Ascending aorta (tissue), 2 donors: ENCODE results near the gene SFMBT2. TPM values are rescaled to one million over a fixed set of nuclear protein-coding genes. Genes with fewer than 3 reads are reported as not detected.

Experiments used
- DNase-seq, 2 donors: peaks; one replicate each; pipeline ENCODE4 v3.0.0-alpha.2; 2019; ENCODE audit warnings: low spot score in 2 of 2
- H3K27ac ChIP-seq, 2 donors: fragments of 200-600 bp; sonication (generic); one replicate each; pipeline ENCODE4 v1.5.1; 2016 to 2017; ENCODE audit warnings: mild to moderate bottlenecking in 1 of 2
- H3K27me3 ChIP-seq: fragments of 200-600 bp; sonication (generic); one replicate; pipeline ENCODE4 v1.5.1; 2017
- H3K36me3 ChIP-seq, 2 donors: fragments of 200-600 bp; sonication (generic); one replicate each; pipeline ENCODE4 v1.5.1; 2016
- H3K4me1 ChIP-seq, 2 donors: fragments of 200-600 bp; sonication (generic); one replicate each; pipeline ENCODE4 v1.5.1; 2016 to 2017; ENCODE audit warnings: mild to moderate bottlenecking in 1 of 2
- H3K4me3 ChIP-seq, 2 donors: fragments of 200-600 bp; sonication (generic); one replicate each; pipeline ENCODE4 v1.5.1; 2016 to 2017; ENCODE audit warnings: mild to moderate bottlenecking in 1 of 2
- H3K9me3 ChIP-seq, 2 donors: fragments of 200-600 bp; sonication (generic); one replicate each; pipeline ENCODE4 v1.5.1; 2016
- intact Hi-C: fragments of 100-400 bp; cut with DNase I; formaldehyde crosslinking; loops from one replicate; pipeline ENCODE4 v1.15.1; 2023
- total RNA-seq: library from RNA; depleted of rRNA; stranded (reverse); fragments of >200 nt; gene quantifications from one replicate; pipeline ENCODE4 v1.1.0, GENCODE V29; 2016
- TF ChIP-seq, protein P1 (sequence below), 3 experiments: fragments of 200-600 bp in 2 of 3; fragments of 450-650 bp in 1 of 3; sonication (generic) in 2 of 3; IDR thresholded peaks; one replicate each; pipeline ENCODE4 v1.5.1; 2016 to 2019; ENCODE audit warnings: antibody characterized with exemption in 3 of 3, mild to moderate bottlenecking in 1 of 3, moderate library complexity in 1 of 3

Gene SFMBT2
- total RNA-seq, 1 donor from 2014 or later: 2.2 TPM

- H3K27me3 ChIP-seq: no peaks in the 10 kb centered on the region
- H3K9me3 ChIP-seq: no peaks in the 10 kb centered on the region
- no peaks in the 10 kb centered on the region for H3K4me1 ChIP-seq
- H3K36me3 ChIP-seq: no peaks in the 10 kb centered on the region
- TF ChIP-seq, protein P1, sequence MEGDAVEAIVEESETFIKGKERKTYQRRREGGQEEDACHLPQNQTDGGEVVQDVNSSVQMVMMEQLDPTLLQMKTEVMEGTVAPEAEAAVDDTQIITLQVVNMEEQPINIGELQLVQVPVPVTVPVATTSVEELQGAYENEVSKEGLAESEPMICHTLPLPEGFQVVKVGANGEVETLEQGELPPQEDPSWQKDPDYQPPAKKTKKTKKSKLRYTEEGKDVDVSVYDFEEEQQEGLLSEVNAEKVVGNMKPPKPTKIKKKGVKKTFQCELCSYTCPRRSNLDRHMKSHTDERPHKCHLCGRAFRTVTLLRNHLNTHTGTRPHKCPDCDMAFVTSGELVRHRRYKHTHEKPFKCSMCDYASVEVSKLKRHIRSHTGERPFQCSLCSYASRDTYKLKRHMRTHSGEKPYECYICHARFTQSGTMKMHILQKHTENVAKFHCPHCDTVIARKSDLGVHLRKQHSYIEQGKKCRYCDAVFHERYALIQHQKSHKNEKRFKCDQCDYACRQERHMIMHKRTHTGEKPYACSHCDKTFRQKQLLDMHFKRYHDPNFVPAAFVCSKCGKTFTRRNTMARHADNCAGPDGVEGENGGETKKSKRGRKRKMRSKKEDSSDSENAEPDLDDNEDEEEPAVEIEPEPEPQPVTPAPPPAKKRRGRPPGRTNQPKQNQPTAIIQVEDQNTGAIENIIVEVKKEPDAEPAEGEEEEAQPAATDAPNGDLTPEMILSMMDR (IDR thresholded peaks at IDR 0.05): no peak
- H3K4me3 ChIP-seq: no peak overlapping the region
- no peak overlapping the region for H3K27ac ChIP-seq
- intact Hi-C loops: no loop called here
- DNase-seq: no peak
These were observed 65.1 kb downstream of the SFMBT2 start for GRCh38 chr10:7345717-7346116.

- TF ChIP-seq, protein P1 (IDR thresholded peaks at IDR 0.05): no peak
- H3K27ac ChIP-seq: no peak overlapping the region
- intact Hi-C loops: no loop called here
- H3K4me1 ChIP-seq: no peaks in the 10 kb centered on the region
- H3K4me3 ChIP-seq: no peak overlapping the region
- H3K36me3 ChIP-seq: no peaks in the 10 kb centered on the region
- no peak for DNase-seq
- H3K9me3 ChIP-seq: no peaks in the 10 kb centered on the region
- H3K27me3 ChIP-seq: no peaks in the 10 kb centered on the region
These were observed 67.8 kb downstream of the SFMBT2 start for GRCh38 chr10:7343040-7343439.

- no peak for DNase-seq
These were observed 70.5 kb downstream of the SFMBT2 start for GRCh38 chr10:7340179-7340874.

GRCh38 chr10:7339510-7339909 lies 71.3 kb downstream of the SFMBT2 start:
- DNase-seq: no peak
- Histone ChIP-seq H3K4me1 (no peaks in the 10 kb centered on the region), H3K27ac (no peak overlapping the region), H3K36me3 (no peaks in the 10 kb centered on the region), H3K27me3 (no peaks in the 10 kb centered on the region), H3K9me3 (no peaks in the 10 kb centered on the region), H3K4me3 (no peak overlapping the region)
- intact Hi-C loops: no loop called here
- TF ChIP-seq, protein P1 (IDR thresholded peaks at IDR 0.05): no peak

More at GRCh38 chr10:7340179-7340874, 70.5 kb downstream of the SFMBT2 start:
- no peaks in the 10 kb centered on the region for H3K36me3 ChIP-seq
- H3K4me3 ChIP-seq: no peak overlapping the region
- no peaks in the 10 kb centered on the region for H3K27me3 ChIP-seq
- TF ChIP-seq, protein P1 (IDR thresholded peaks at IDR 0.05): no peak
- no peak overlapping the region for H3K27ac ChIP-seq
- no peaks in the 10 kb centered on the region for H3K9me3 ChIP-seq
- intact Hi-C loops: no loop called here
- H3K4me1 ChIP-seq: no peaks in the 10 kb centered on the region

DNA sequence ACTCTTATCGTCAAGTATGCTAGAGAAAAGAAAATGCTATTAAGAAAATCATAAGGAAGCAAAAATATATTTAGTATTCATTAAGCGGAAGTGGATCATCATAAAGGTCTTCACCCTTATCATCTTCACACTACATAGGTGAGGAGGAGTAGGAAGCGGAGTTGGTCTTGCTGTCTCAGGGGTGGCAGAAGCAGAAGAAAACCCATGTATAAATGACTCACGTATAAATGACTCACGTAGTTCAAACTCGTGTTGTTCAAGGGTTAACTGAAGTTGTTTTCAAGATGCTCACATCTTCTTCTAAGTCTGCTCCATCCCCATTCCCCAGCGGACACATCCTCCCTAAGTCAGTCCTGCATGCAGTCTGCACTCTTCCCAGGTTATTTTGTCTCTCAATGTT lies 72.4 kb downstream of the SFMBT2 start:
- no peaks in the 10 kb centered on the region for H3K9me3 ChIP-seq
- H3K36me3 ChIP-seq: no peaks in the 10 kb centered on the region
- intact Hi-C loops: no loop called here
- H3K27me3 ChIP-seq: no peaks in the 10 kb centered on the region
- H3K4me3 ChIP-seq: no peak overlapping the region
- TF ChIP-seq, protein P1 (IDR thresholded peaks at IDR 0.05): no peak
- no peaks in the 10 kb centered on the region for H3K4me1 ChIP-seq
- no peak for DNase-seq
- H3K27ac ChIP-seq: no peak overlapping the region
